Islet precursor cell (in vitro differentiated cells): Measurements from ENCODE around the gene EPB41L4A.
A peak's percentile ranks its signal among the peaks of the same experiment; 100 is the strongest.

Experiments
- DNase-seq: peaks from one replicate; pipeline ENCODE4 v3.0.0-alpha.2; 2018

The EPB41L4A gene

GRCh38 chr5:112303685-112304084, 115.4 kb downstream of the EPB41L4A start:
- DNase-seq: no peak

GRCh38 chr5:112294126-112294525, 125.0 kb downstream of the EPB41L4A start:
- DNase-seq: no peak

GRCh38 chr5:112293587-112293986, 125.5 kb downstream of the EPB41L4A start:
- DNase-seq: no peak

GRCh38 chr5:112290691-112291090, 128.4 kb downstream of the EPB41L4A start:
- DNase-seq: no peak

- DNase-seq: peak; percentile 56
These were observed 129.6 kb downstream of the EPB41L4A start for GRCh38 chr5:112289465-112289864.

- DNase-seq: no peak
These were observed 134.8 kb downstream of the EPB41L4A start for GRCh38 chr5:112283943-112284929.

GRCh38 chr5:112283034-112283582, 136.0 kb downstream of the EPB41L4A start:
- no peak for DNase-seq

- DNase-seq: no peak
These were observed 140.0 kb downstream of the EPB41L4A start for GRCh38 chr5:112279082-112279481.

GRCh38 chr5:112276991-112277390, 142.1 kb downstream of the EPB41L4A start:
- no peak for DNase-seq

- DNase-seq: no peak
These were observed 143.4 kb downstream of the EPB41L4A start for GRCh38 chr5:112275671-112276070.

- DNase-seq: peak; percentile 71
These were observed 148.5 kb downstream of the EPB41L4A start for GRCh38 chr5:112270299-112271293.

- no peak for DNase-seq
These were observed 151.8 kb downstream of the EPB41L4A start for GRCh38 chr5:112267231-112267630.

GRCh38 chr5:112264666-112265065, 154.4 kb downstream of the EPB41L4A start:
- DNase-seq: no peak

- DNase-seq: no peak
These were observed 154.9 kb downstream of the EPB41L4A start for GRCh38 chr5:112264151-112264550.

GRCh38 chr5:112263469-112263868, 155.6 kb downstream of the EPB41L4A start:
- DNase-seq: no peak

GRCh38 chr5:112258571-112258970, 160.5 kb downstream of the EPB41L4A start:
- DNase-seq: no peak

- no peak for DNase-seq
These were observed 161.1 kb downstream of the EPB41L4A start for GRCh38 chr5:112257976-112258375.

- no peak for DNase-seq
These were observed 162.1 kb downstream of the EPB41L4A start for GRCh38 chr5:112257005-112257404.

GRCh38 chr5:112254303-112254702, 164.8 kb downstream of the EPB41L4A start:
- DNase-seq: no peak

GRCh38 chr5:112253478-112254250, 165.4 kb downstream of the EPB41L4A start:
- DNase-seq: no peak

- no peak for DNase-seq
These were observed 168.5 kb downstream of the EPB41L4A start for GRCh38 chr5:112250551-112250950.

GRCh38 chr5:112248623-112249022, 170.5 kb downstream of the EPB41L4A start:
- DNase-seq: no peak
